ENCODE data around the gene SLC25A12.

Gene SLC25A12

GRCh38 chr2:171883275-171883893, 10.7 kb downstream of the SLC25A12 start:
- no peak for DNase-seq

- no peak for DNase-seq
These were observed 11.8 kb downstream of the SLC25A12 start for GRCh38 chr2:171882089-171882769.

GRCh38 chr2:171880774-171881173, 13.3 kb downstream of the SLC25A12 start:
- no peak for DNase-seq

- DNase-seq = no peak
These were observed 14.2 kb downstream of the SLC25A12 start for GRCh38 chr2:171879865-171880264.

GRCh38 chr2:171878481-171878993, 15.5 kb downstream of the SLC25A12 start:
- no peak for DNase-seq

- DNase-seq = no peak
These were observed 19.1 kb downstream of the SLC25A12 start for GRCh38 chr2:171874963-171875362.

GRCh38 chr2:171874517-171874916, 19.5 kb downstream of the SLC25A12 start:
- DNase-seq = no peak

- DNase-seq = no peak
These were observed 29.6 kb downstream of the SLC25A12 start for GRCh38 chr2:171864357-171864985.

- no peak for DNase-seq
These were observed 31.5 kb downstream of the SLC25A12 start for GRCh38 chr2:171862501-171862900.

- DNase-seq = no peak
These were observed 35.6 kb downstream of the SLC25A12 start for GRCh38 chr2:171858397-171858958.

- DNase-seq = no peak
These were observed 38.6 kb downstream of the SLC25A12 start for GRCh38 chr2:171855401-171855800.

GRCh38 chr2:171852366-171852888, 41.6 kb downstream of the SLC25A12 start:
- DNase-seq = no peak

GRCh38 chr2:171847627-171848026, 46.4 kb downstream of the SLC25A12 start:
- no peak for DNase-seq

GRCh38 chr2:171846894-171847293, 47.1 kb downstream of the SLC25A12 start:
- no peak for DNase-seq

GRCh38 chr2:171841996-171842395, 52.0 kb downstream of the SLC25A12 start:
- DNase-seq = no peak

GRCh38 chr2:171837736-171838135, 56.3 kb downstream of the SLC25A12 start:
- no peak for DNase-seq

- no peak for DNase-seq
These were observed 57.7 kb downstream of the SLC25A12 start for GRCh38 chr2:171836146-171836910.

GRCh38 chr2:171835386-171835785, 58.7 kb downstream of the SLC25A12 start:
- DNase-seq = no peak

- no peak for DNase-seq
These were observed 59.8 kb downstream of the SLC25A12 start for GRCh38 chr2:171834286-171834685.

- no peak for DNase-seq
These were observed 61.6 kb downstream of the SLC25A12 start for GRCh38 chr2:171832489-171832888.

- no peak for DNase-seq
These were observed 64.0 kb downstream of the SLC25A12 start for GRCh38 chr2:171830039-171830438.

- no peak for DNase-seq
These were observed 70.0 kb downstream of the SLC25A12 start for GRCh38 chr2:171824086-171824485.
